Natural killer cell (primary cell): Measurements from ENCODE around the gene SH3GL1. TPM values are rescaled to one million over a fixed set of nuclear protein-coding genes. Genes with fewer than 3 reads are reported as not detected.

Experiments used
- ATAC-seq, 3 donors: fragments of 150-1000 bp in 2 of 3; fragments of 200-7000 bp in 1 of 3; cut with Tn5 transposase; 1 replicate in 1 of 3; 2 replicates in 2 of 3; pipeline ENCODE4 v1.10.0; 2021; ENCODE audit warnings: mild to moderate bottlenecking in 2 of 3, moderate library complexity in 2 of 3
- DNase-seq, 2 donors: peaks; one replicate each; pipeline versions ENCODE4 v3.0.0 to v3.0.0-alpha.2; 2013 to 2021; ENCODE audit warnings: mixed read lengths in 1 of 2
- H3K27ac ChIP-seq: one replicate; pipeline ENCODE4 v1.5.1; 2013; ENCODE audit warnings: mild to moderate bottlenecking, low read length
- H3K27me3 ChIP-seq: one replicate; pipeline ENCODE4 v1.6.1; 2013; ENCODE audit warnings: low read length; ENCODE audit not compliant: control insufficient read depth, insufficient read depth
- H3K36me3 ChIP-seq: one replicate; pipeline ENCODE4 v1.6.1; 2013; ENCODE audit warnings: low read length; ENCODE audit not compliant: control insufficient read depth, insufficient read depth
- H3K4me1 ChIP-seq: one replicate; pipeline ENCODE4 v1.6.1; 2013; ENCODE audit warnings: low read length; ENCODE audit not compliant: control insufficient read depth, insufficient read depth
- H3K4me3 ChIP-seq: one replicate; pipeline ENCODE4 v1.5.1; 2013; ENCODE audit warnings: low read length
- H3K9me3 ChIP-seq: one replicate; pipeline ENCODE4 v1.6.1; 2013; ENCODE audit warnings: low read length; ENCODE audit not compliant: control insufficient read depth, insufficient read depth
- H3K27ac Mint-ChIP-seq, 2 donors: one replicate each; pipeline ENCODE4 v1.8.0; 2022; ENCODE audit warnings: mild to moderate bottlenecking in 2 of 2, mixed read lengths in 2 of 2, moderate library complexity in 1 of 2
- H3K27me3 Mint-ChIP-seq, 2 donors: one replicate each; pipeline ENCODE4 v1.8.0; 2022; ENCODE audit warnings: low read depth in 2 of 2, mixed read lengths in 2 of 2
- H3K36me3 Mint-ChIP-seq: one replicate; pipeline ENCODE4 v1.8.0; 2022; ENCODE audit warnings: mixed read lengths
- H3K4me1 Mint-ChIP-seq, 2 donors: one replicate each; pipeline ENCODE4 v1.8.0; 2022; ENCODE audit warnings: mixed read lengths in 2 of 2
- H3K4me3 Mint-ChIP-seq: one replicate; pipeline ENCODE4 v1.8.0; 2022; ENCODE audit warnings: mild to moderate bottlenecking, moderate library complexity, mixed read lengths
- H3K9me3 Mint-ChIP-seq, 2 donors: one replicate each; pipeline ENCODE4 v1.8.0; 2022; ENCODE audit warnings: mixed read lengths in 2 of 2
- CTCF ChIP-seq: fragments of 200-600 bp; IDR thresholded peaks from one replicate; pipeline ENCODE4 v1.8.0; 2022; ENCODE audit warnings: antibody characterized with exemption
- WGBS: methylation state at CpG from one replicate; pipeline ENCODE4 v1.1.7; 2013; ENCODE audit warnings: missing lambda C conversion rate; ENCODE audit not compliant: insufficient coverage; 5-methylcytosine and 5-hydroxymethylcytosine counted together
- intact Hi-C: fragments of 100-400 bp; cut with micrococcal nuclease; formaldehyde crosslinking; loops from one replicate; pipeline ENCODE4 v1.14.2; 2022
- total RNA-seq, 4 donors: library from RNA; stranded (reverse); fragments of 120-200 nt in 1 of 4; gene quantifications; one replicate each; pipeline versions ENCODE4 v1.2.3 to v1.2.4, GENCODE V29; 2013 to 2022

Gene SH3GL1
- total RNA-seq, 3 donors from 2014 or later (not counting 1 experiment from before 2014, with no cell fraction given): 43.9 to 55.7 (median 49.2) TPM

- no peak for TF ChIP-seq CTCF
- Mint-ChIP-seq H3K9me3 (peaks cover 0 to 2% of the 10 kb centered on the region in 2 donors), H3K4me3 (no peak overlapping the region), H3K4me1 (no peaks in the 10 kb centered on the region), H3K27me3 (no peaks in the 10 kb centered on the region), H3K36me3 (no peaks in the 10 kb centered on the region), H3K27ac (no peak overlapping the region)
- ATAC-seq (no peak), DNase-seq (no peak)
- H3K4me1 ChIP-seq: no peaks in the 10 kb centered on the region
- intact Hi-C loops: no loop called here
- H3K27me3 ChIP-seq: no peaks in the 10 kb centered on the region
- H3K36me3 ChIP-seq: no peaks in the 10 kb centered on the region
- H3K27ac ChIP-seq: no peak overlapping the region
- H3K4me3 ChIP-seq: no peak overlapping the region
- WGBS: 93% methylated on average over 7 of the region's 7 CpGs
- H3K9me3 ChIP-seq: no peaks in the 10 kb centered on the region
Observed at GRCh38 chr19:4318460-4318859, 81.9 kb downstream of the SH3GL1 start.

GRCh38 chr19:4316956-4317355 is 83.4 kb downstream of the SH3GL1 start:
- no peak for TF ChIP-seq CTCF
- no peaks in the 10 kb centered on the region for H3K27me3 Mint-ChIP-seq
- no peaks in the 10 kb centered on the region for H3K27me3 ChIP-seq
- no peaks in the 10 kb centered on the region for H3K36me3 ChIP-seq
- intact Hi-C loops: no loop called here
- H3K4me1 ChIP-seq: no peaks in the 10 kb centered on the region
- H3K4me1 Mint-ChIP-seq: no peaks in the 10 kb centered on the region
- no peak overlapping the region for H3K4me3 ChIP-seq
- no peaks in the 10 kb centered on the region for H3K9me3 ChIP-seq
- peaks cover 0 to 2% of the 10 kb centered on the region in 2 donors for H3K9me3 Mint-ChIP-seq
- H3K4me3 Mint-ChIP-seq: no peak overlapping the region
- ATAC-seq (no peak), DNase-seq (no peak)
- no peak overlapping the region for H3K27ac ChIP-seq
- 92% methylated on average over 9 of the region's 9 CpGs for WGBS
- no peak overlapping the region for H3K27ac Mint-ChIP-seq
- H3K36me3 Mint-ChIP-seq: no peaks in the 10 kb centered on the region

GRCh38 chr19:4313847-4314490 is 86.4 kb downstream of the SH3GL1 start:
- WGBS: 88% methylated on average over 10 of the region's 12 CpGs
- Mint-ChIP-seq H3K27me3 (no peaks in the 10 kb centered on the region), H3K27ac (no peak overlapping the region), H3K36me3 (no peaks in the 10 kb centered on the region), H3K4me1 (no peaks in the 10 kb centered on the region), H3K9me3 (no peaks in the 10 kb centered on the region), H3K4me3 (no peak overlapping the region)
- ATAC-seq (no peak), DNase-seq (no peak)
- no peak overlapping the region for H3K4me3 ChIP-seq
- H3K27me3 ChIP-seq: no peaks in the 10 kb centered on the region
- H3K27ac ChIP-seq: no peak overlapping the region
- no peaks in the 10 kb centered on the region for H3K36me3 ChIP-seq
- TF ChIP-seq CTCF: no peak
- H3K4me1 ChIP-seq: no peaks in the 10 kb centered on the region
- no peaks in the 10 kb centered on the region for H3K9me3 ChIP-seq
- intact Hi-C loops: no loop called here

Other genes starting within 250 kb of the SH3GL1 start
- under 1 TPM in 2 of 3 donors, not detected in 1; 0.43 to 0.70 TPM for gene CREB3L3, start 246.9 kb downstream of the SH3GL1 start, total RNA-seq
- 10 to 100 TPM; 29.5 to 37.4 (median 30.5) TPM for gene SIRT6, start 218.0 kb downstream of the SH3GL1 start, total RNA-seq
- gene ANKRD24, start 217.9 kb downstream of the SH3GL1 start, total RNA-seq: 1 to 10 TPM in 1 of 3 donors, under 1 TPM in 2; 0.65 to 2.2 (median 0.71) TPM
- not detected for gene EBI3, start 171.0 kb downstream of the SH3GL1 start, total RNA-seq
- gene YJU2, start 153.5 kb downstream of the SH3GL1 start, total RNA-seq: 10 to 100 TPM; 37.7 to 39.5 (median 38.5) TPM
- under 1 TPM in 1 of 3 donors, not detected in 2; 0.20 TPM for gene SHD, start 121.3 kb downstream of the SH3GL1 start, total RNA-seq
- 10 to 100 TPM; 33.8 to 45.3 (median 41.1) TPM for gene TMIGD2, start 98.2 kb downstream of the SH3GL1 start, total RNA-seq
- 10 to 100 TPM; 15.5 to 18.2 (median 16.4) TPM for gene FSD1, start 95.9 kb downstream of the SH3GL1 start, total RNA-seq
- 1 to 10 TPM; 1.4 to 3.3 (median 2.0) TPM for gene STAP2, start 61.7 kb downstream of the SH3GL1 start, total RNA-seq
- 10 to 100 TPM; 30.4 to 38.4 (median 31.1) TPM for gene MPND, start 57.0 kb downstream of the SH3GL1 start, total RNA-seq
- gene CHAF1A, start 2.1 kb upstream of the SH3GL1 start, total RNA-seq: 10 to 100 TPM; 34.4 to 40.8 (median 35.2) TPM
- 10 to 100 TPM; 54.3 to 67.7 (median 63.3) TPM for gene UBXN6, start 57.2 kb upstream of the SH3GL1 start, total RNA-seq
- gene HDGFL2, start 71.8 kb upstream of the SH3GL1 start, total RNA-seq: 10 to 100 TPM; 28.7 to 43.6 (median 29.8) TPM
- under 1 TPM in 1 of 3 donors, not detected in 2; 0.33 TPM for gene PLIN4, start 117.9 kb upstream of the SH3GL1 start, total RNA-seq
- under 1 TPM in 1 of 3 donors, not detected in 2; 0.65 TPM for gene PLIN5, start 134.7 kb upstream of the SH3GL1 start, total RNA-seq
- gene LRG1, start 139.5 kb upstream of the SH3GL1 start, total RNA-seq: 1 to 10 TPM in 1 of 3 donors, not detected in 2; 1.8 TPM
- gene SEMA6B, start 159.1 kb upstream of the SH3GL1 start, total RNA-seq: 1 to 10 TPM in 1 of 3 donors, under 1 TPM in 1, not detected in 1; 0.50 to 5.4 TPM
- 10 to 100 TPM in 2 of 3 donors, 1 to 10 TPM in 1; 8.5 to 13.5 (median 13.3) TPM for gene TNFAIP8L1, start 239.0 kb upstream of the SH3GL1 start, total RNA-seq